Astrocyte of the cerebellum (primary cell): Measurements from ENCODE around the gene ZNF787.
A peak's percentile ranks its signal among the peaks of the same experiment; 100 is the strongest.

Experiments used
- DNase-seq: peaks from one replicate; pipeline ENCODE4 v3.0.0-alpha.2; 2011; ENCODE audit warnings: low read depth
- H3K4me3 ChIP-seq: 2 replicates; pipeline ENCODE4 v1.5.1; 2011; ENCODE audit warnings: mild to moderate bottlenecking, low read depth, low read length, moderate library complexity
- CTCF ChIP-seq: IDR thresholded peaks from 2 replicates; pipeline ENCODE4 v1.5.1; 2012; ENCODE audit warnings: low read length, low read depth, moderate library complexity, mild to moderate bottlenecking; ENCODE audit errors: missing control alignments
- in situ Hi-C: cut with HindIII; loops from 2 replicates; pipeline ENCODE4 v1.10.0; 2017; ENCODE audit warnings: low sequenced_read_pairs

Gene ZNF787

GRCh38 chr19:56080669-56081401 is 40.3 kb downstream of the ZNF787 start:
- peak; percentile 33 for DNase-seq
- in situ Hi-C loops: no loop called here
- peak; percentile 56 for TF ChIP-seq CTCF
- H3K4me3 ChIP-seq: peak overlapping the region; percentile 26

- no peak for DNase-seq
- no peak for TF ChIP-seq CTCF
- in situ Hi-C loops: no loop called here
- H3K4me3 ChIP-seq: no peak overlapping the region
Measured at GRCh38 chr19:56079609-56080008, 41.5 kb downstream of the ZNF787 start.

- H3K4me3 ChIP-seq: no peak overlapping the region
- DNase-seq: peak; percentile 33
- in situ Hi-C loops: no loop called here
- peak; percentile 89 for TF ChIP-seq CTCF
Measured at GRCh38 chr19:56076498-56076897, 44.6 kb downstream of the ZNF787 start.

- H3K4me3 ChIP-seq: no peak overlapping the region
- DNase-seq: no peak
- TF ChIP-seq CTCF: peak; percentile 9
- in situ Hi-C loops: no loop called here
Measured at GRCh38 chr19:56071151-56071550, 49.9 kb downstream of the ZNF787 start.

GRCh38 chr19:56069642-56070041 is 51.5 kb downstream of the ZNF787 start:
- TF ChIP-seq CTCF: no peak
- no peak overlapping the region for H3K4me3 ChIP-seq
- in situ Hi-C loops: loop anchor here (5.0 kb wide), 1 partner anchor 103 kb away; no protein-coding TSS in a partner anchor
- DNase-seq: no peak

GRCh38 chr19:56066152-56067023 is 54.7 kb downstream of the ZNF787 start:
- H3K4me3 ChIP-seq: peak overlapping the region; percentile 13
- peak; percentile 6 for DNase-seq
- peak; percentile 86 for TF ChIP-seq CTCF
- in situ Hi-C loops: loop anchor here (5.0 kb wide), 1 partner anchor 106 kb away; no protein-coding TSS in a partner anchor
